HG03039 (cell line): ENCODE measurements around the gene AARS2.
"Not testable (repeated sequence)": the region's sequence is repeated elsewhere in the genome, so short reads cannot be mapped to it uniquely, and the experiment has no call there.

Experiments used
- ATAC-seq: cut with Tn5 transposase; IDR thresholded peaks from one replicate; pipeline ENCODE4 v1.9.1; 2021; ENCODE audit warnings: mild to moderate bottlenecking, moderate library complexity; ENCODE audit not compliant: unreplicated experiment

Gene AARS2

DNA sequence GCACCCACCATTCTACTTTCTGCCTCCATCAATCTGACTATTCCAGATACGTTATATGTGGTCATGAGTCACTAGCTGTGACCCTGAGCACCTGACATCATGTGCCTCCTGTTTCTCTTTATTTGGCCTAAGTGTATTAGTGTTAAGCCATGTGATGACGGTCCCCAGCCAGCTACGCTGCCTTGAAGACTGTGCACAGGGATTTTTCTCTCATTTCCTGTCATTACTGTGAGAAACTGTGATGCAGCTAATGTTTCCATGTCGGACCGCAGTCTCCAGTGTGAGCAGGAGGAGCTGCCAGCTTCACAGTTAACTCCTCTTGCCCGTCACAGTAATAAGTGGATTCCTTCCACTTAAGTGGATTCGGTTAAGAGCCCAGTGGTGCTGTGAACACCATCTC is 19.4 kb upstream of the AARS2 start:
- ATAC-seq: no peak

DNA sequence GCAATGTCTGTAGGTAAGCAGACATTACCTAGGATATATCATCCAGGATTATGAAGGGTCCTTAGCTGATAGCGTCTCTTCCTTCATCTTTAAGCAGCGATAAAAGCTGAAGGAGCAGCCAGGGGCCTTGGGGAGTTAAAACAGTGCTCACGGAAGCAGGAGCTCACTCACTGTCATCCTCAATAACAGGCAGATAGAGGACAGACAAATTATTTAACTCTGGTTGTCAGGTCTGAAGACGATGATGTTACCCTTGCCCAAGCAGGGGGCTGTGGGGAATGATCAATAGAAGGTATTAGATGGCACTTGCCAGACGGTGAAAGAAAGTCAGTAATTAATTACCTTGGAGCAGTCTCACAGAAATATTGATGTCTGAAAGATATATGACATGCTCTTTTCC is 16.7 kb upstream of the AARS2 start:
- no peak for ATAC-seq

GRCh38 chr6:44328203-44328602 is 15.1 kb upstream of the AARS2 start:
- ATAC-seq: not testable (repeated sequence)

DNA sequence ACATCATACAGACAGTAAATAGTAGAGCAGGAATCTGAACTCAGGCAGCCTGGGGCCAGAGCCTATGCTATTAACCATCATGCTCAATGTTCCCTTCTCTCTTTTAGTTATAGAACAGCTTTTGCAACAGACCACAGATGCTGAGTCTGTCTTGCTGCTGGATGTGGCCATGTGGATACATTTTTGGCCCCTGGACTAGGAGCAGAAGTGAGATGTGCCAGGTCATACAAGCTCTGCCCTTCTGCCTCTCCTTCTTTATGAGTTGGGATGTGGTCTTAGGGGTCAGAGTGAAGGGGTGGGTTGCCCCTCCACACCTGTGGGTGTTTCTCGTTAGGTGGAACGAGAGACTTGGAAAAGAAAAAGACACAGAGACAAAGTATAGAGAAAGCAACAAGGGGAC is 14.6 kb upstream of the AARS2 start:
- ATAC-seq: no peak

GRCh38 chr6:44327096-44327495 is 13.9 kb upstream of the AARS2 start:
- ATAC-seq: no peak

DNA sequence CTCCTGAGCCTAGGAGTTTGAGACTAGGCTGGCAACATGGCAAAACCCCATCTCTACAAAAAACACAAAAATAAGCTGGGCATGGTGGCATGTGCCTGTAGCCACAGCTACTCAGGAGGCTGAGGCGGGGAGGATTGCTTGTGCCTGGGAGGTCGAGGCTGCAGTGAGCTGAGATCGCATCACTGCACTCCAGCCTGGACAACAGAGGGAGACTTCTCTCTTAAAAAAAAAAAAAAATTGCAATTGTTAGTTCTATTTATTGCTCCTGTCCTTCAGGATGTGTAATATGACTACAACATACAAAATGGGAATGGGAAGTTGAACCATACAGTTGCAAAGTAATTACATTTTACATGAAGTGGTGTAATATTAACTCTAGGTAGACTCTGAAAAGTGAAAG is 8.1 kb upstream of the AARS2 start:
- ATAC-seq: no peak

- not testable (repeated sequence) for ATAC-seq
Observed at GRCh38 chr6:44317136-44317631, 4.0 kb upstream of the AARS2 start.

DNA sequence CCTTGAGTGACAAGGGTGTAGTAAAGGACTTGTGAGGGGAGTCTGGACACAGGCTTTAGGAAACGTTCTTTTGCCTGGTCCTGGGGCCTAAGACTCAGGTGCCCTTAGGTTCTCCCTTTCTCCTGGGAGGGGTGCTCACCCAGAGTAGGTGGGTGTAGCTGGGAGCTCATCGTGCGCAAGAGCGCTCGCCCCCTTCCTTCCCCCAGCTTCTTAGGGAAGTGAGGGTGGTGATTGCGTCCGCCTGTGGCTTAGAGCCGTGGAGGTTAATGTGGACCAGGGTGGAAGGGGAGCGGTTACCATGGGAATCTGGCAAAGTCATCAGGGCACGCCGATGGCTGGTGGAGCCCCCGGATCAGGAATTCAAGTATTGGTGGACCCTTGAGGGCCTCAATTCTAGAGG is 3.3 kb upstream of the AARS2 start:
- ATAC-seq: no peak

GRCh38 chr6:44315951-44316350 is 2.8 kb upstream of the AARS2 start:
- no peak for ATAC-seq

- ATAC-seq: no peak
Observed at GRCh38 chr6:44315516-44315915, 2.4 kb upstream of the AARS2 start.

- ATAC-seq: not testable (repeated sequence)
Observed at GRCh38 chr6:44314657-44315056, 1.5 kb upstream of the AARS2 start.

- no peak for ATAC-seq
Observed at GRCh38 chr6:44311767-44312166, 1.4 kb downstream of the AARS2 start.

DNA sequence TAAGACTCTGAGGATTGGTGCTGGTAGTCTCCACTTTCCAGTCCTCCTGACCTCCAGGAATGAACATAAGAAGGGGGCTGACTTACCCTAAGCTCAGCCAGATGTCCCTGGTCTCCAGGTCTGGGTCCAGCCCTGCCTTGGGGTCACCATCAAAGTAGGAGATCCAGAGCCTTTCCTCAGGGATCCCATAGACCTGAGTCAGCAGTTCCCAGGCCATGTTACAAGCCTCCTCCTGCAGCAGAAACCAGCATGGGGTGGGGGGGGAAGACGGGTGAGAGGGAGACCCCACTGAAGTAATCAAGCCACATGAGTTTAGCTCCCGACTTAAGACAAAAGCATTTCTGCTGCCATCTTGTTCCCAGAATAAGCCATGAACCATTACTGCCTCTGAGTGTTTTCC is 1.8 kb downstream of the AARS2 start:
- ATAC-seq: no peak

- ATAC-seq: no peak
Observed at GRCh38 chr6:44310241-44310640, 2.9 kb downstream of the AARS2 start.

GRCh38 chr6:44309631-44310030 is 3.5 kb downstream of the AARS2 start:
- no peak for ATAC-seq

DNA sequence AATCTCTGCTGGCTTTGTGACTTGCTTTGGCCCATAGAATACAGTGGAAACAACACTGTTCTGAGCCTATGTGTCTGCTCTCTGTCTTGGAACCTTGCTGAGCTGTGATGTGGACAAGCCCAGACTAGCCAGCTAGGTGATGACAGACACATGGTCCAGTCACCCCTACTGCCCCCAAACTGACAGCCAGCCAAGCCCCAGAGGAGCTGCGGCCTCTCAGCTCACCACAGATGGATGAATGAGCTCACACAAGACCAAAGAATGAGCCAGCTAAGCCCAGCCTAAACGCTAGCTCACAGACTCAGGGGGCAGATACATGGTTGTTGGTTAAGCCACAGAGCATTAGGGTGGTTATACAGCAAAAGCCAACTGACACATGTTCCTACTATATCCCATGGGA is 4.1 kb downstream of the AARS2 start:
- no peak for ATAC-seq

DNA sequence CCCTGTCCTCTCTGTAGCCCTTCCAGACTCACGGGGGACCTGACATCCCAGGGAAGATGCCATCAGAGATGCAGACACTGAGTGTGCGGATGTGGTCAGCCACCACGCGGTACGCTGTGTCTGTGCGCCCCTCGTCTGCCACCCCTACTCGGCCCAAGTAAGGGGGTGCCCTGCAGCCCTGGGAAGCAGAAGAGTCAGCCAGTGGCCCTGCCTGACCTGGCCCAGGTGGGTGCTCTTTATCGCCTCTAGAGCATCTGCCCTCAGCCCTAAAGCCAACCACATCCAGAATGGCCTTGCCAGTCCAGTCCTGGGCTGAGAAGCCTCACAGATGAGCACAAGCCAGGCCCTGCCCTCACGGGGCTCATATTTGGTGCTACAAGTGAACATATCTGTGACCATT is 5.9 kb downstream of the AARS2 start:
- ATAC-seq: no peak

- no peak for ATAC-seq
Observed at GRCh38 chr6:44306710-44307109, 6.4 kb downstream of the AARS2 start.

DNA sequence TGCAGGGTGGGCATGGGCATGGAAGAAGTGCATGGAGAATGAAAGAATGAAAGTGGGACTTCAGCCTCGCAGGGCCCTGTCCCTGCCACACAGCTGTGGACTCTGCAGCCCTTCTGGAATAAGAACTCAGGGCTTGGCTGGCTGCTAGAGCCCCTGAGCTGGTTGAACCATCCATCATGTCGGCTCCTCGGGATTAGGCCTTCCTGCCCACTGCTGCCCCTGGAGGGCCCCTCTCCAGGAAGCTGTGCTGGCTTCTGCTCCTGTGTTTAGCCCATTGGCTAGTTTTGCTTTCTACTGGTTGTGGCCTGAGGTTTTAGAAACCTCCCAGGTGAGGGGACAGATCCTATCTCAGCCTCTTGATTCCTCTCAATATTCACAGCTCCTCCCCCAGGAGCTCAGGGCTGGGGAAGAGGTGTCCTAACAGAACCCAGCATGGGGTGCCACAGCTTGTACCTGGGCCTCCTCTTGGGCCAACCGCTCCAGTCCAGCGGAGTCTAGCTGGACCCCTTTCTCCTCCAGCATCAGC is 7.9 kb downstream of the AARS2 start:
- no peak for ATAC-seq

GRCh38 chr6:44304282-44305199 is 8.6 kb downstream of the AARS2 start:
- ATAC-seq: no peak

GRCh38 chr6:44303842-44304241 is 9.3 kb downstream of the AARS2 start:
- no peak for ATAC-seq

DNA sequence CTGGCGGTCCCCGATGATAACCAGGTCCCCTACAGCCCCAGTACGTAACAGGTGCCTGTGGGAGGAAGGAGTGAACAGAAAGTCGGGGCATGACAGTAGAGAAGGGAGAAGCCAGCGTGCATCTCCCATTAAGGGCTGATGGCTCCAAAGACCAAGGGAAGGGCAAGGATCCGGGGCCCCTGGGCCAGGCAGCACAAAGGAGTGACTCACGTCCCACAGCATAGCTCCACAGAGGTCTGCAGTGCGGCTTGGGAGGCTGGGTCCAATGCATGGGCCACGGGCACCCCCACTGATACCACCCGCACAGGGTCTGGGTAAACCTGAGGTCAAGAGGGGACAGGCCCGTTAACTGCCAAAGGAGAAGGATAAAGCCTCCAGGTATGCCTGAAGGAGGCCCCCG is 10.3 kb downstream of the AARS2 start:
- no peak for ATAC-seq
